Keratinocyte (primary cell): Measurements from ENCODE around the gene GOLGA2. TPM values are rescaled to one million over a fixed set of nuclear protein-coding genes. Genes with fewer than 3 reads are reported as not detected.
A peak's percentile ranks its signal among the peaks of the same experiment; 100 is the strongest.

ENCODE experiments used
- DNase-seq: peaks from one replicate; pipeline ENCODE4 v3.0.0-alpha.2; 2011; ENCODE audit warnings: low read depth, missing footprints, low spot score
- FAIRE-seq: peaks from 2 replicates; lab custom pipeline; 2011; peaks lifted over from hg19 to GRCh38; lab: Jason Lieb, UNC
- H2AFZ ChIP-seq: 2 replicates; pipeline ENCODE4 v1.6.0; 2012; ENCODE audit warnings: low read length, control low read depth, inconsistent platforms; ENCODE audit not compliant: control insufficient read depth
- H3K27ac ChIP-seq: 2 replicates; pipeline ENCODE4 v1.5.1; 2011; ENCODE audit warnings: low read length; ENCODE audit not compliant: control insufficient read depth, insufficient read depth
- H3K27me3 ChIP-seq: 3 replicates; pipeline ENCODE4 v1.6.0; 2011; ENCODE audit warnings: low read length; ENCODE audit not compliant: control insufficient read depth, insufficient read depth; ENCODE audit errors: extremely low read depth
- H3K36me3 ChIP-seq, 2 experiments: 2 replicates in 1 of 2; 3 replicates in 1 of 2; pipeline ENCODE4 v1.5.1; 2011; ENCODE audit warnings: low read length in 2 of 2, mild to moderate bottlenecking in 1 of 2; ENCODE audit not compliant: control insufficient read depth in 2 of 2, insufficient read depth in 2 of 2; ENCODE audit errors: extremely low read depth in 1 of 2
- H3K4me1 ChIP-seq: 3 replicates; pipeline ENCODE4 v1.5.1; 2011; ENCODE audit warnings: low read length; ENCODE audit not compliant: control insufficient read depth, insufficient read depth; ENCODE audit errors: extremely low read depth
- H3K4me2 ChIP-seq: 3 replicates; pipeline ENCODE4 v1.6.0; 2011; ENCODE audit warnings: low read depth, low read length; ENCODE audit not compliant: control insufficient read depth, insufficient read depth; ENCODE audit errors: extremely low read depth
- H3K4me3 ChIP-seq, 3 experiments: fragments of 200-600 bp in 1 of 3; sonication (generic) in 1 of 3; 2 replicates in 2 of 3; 3 replicates in 1 of 3; pipeline ENCODE4 v1.5.1; 2011 to 2016; ENCODE audit warnings: low read length in 3 of 3, mild to moderate bottlenecking in 3 of 3, control low read depth in 2 of 3, inconsistent platforms in 1 of 3, low read depth in 1 of 3, mixed read lengths in 1 of 3, mixed run types in 1 of 3, moderate library complexity in 1 of 3; ENCODE audit not compliant: control insufficient read depth in 2 of 3, insufficient read depth in 2 of 3; ENCODE audit errors: extremely low read depth in 1 of 3
- H3K79me2 ChIP-seq: 2 replicates; pipeline ENCODE4 v1.6.0; 2012; ENCODE audit warnings: low read length; ENCODE audit not compliant: control insufficient read depth, insufficient read depth
- H3K9ac ChIP-seq: 3 replicates; pipeline ENCODE4 v1.6.0; 2011; ENCODE audit warnings: low read length; ENCODE audit not compliant: control insufficient read depth, insufficient read depth; ENCODE audit errors: extremely low read depth
- H3K9me1 ChIP-seq: 3 replicates; pipeline ENCODE4 v1.6.0; 2011; ENCODE audit warnings: low read length; ENCODE audit not compliant: control insufficient read depth, insufficient read depth; ENCODE audit errors: extremely low read depth
- H3K9me3 ChIP-seq: 2 replicates; pipeline ENCODE4 v1.5.1; 2012; ENCODE audit warnings: low read depth, low read length; ENCODE audit not compliant: control insufficient read depth
- H4K20me1 ChIP-seq: 3 replicates; pipeline ENCODE4 v1.6.0; 2011; ENCODE audit warnings: low read length; ENCODE audit not compliant: control insufficient read depth, insufficient read depth; ENCODE audit errors: extremely low read depth
- CTCF ChIP-seq, 3 experiments: IDR thresholded peaks in 1 of 3; conservative IDR thresholded peaks in 1 of 3; optimal IDR thresholded peaks in 1 of 3; 2 replicates in 2 of 3; 3 replicates in 1 of 3; pipeline versions ENCODE3 to v1.5.1; 2011; ENCODE audit warnings: low read length in 3 of 3, mild to moderate bottlenecking in 3 of 3, moderate library complexity in 2 of 3, control low read depth in 1 of 3, inconsistent platforms in 1 of 3; ENCODE audit not compliant: insufficient read depth in 2 of 3; ENCODE audit errors: extremely low read depth in 1 of 3
- EZH2 ChIP-seq: IDR thresholded peaks from one replicate; pipeline ENCODE4 v1.6.1; 2012; ENCODE audit warnings: inconsistent platforms, mild to moderate bottlenecking, low read length, moderate library complexity
- dilution Hi-C: fragments of 300-500 bp; cut with MboI; formaldehyde crosslinking; loops from one replicate; pipeline ENCODE4 v1.7.0; 2020; ENCODE audit warnings: low sequenced_read_pairs; ENCODE audit not compliant: extremely low pct_ligation_motif_present
- polyA plus RNA-seq, 5 experiments: library from polyadenylated mRNA; depleted of rRNA in 3 of 5; stranded (reverse) in 3 of 5; stranded (forward) in 1 of 5; unstranded in 1 of 5; fragments of >200 nt; gene quantifications; 1 replicate in 1 of 5; 2 replicates in 3 of 5; 3 replicates in 1 of 5; pipeline versions ENCODE4 v1.2.1 to v1.2.3, GENCODE V29; 2011 to 2012; ENCODE audit warnings: missing spikeins in 2 of 5, low read depth in 1 of 5, low replicate concordance in 1 of 5

GOLGA2 gene
- polyA plus RNA-seq, 1 donor (not counting 4 experiments of a cell fraction or from before 2014, with no cell fraction given), result 41.6 TPM

- H3K4me3 ChIP-seq, result peak overlapping the region; percentile 85 to 99 (median 93)
- H3K4me2 ChIP-seq, result peak overlapping the region; percentile 93
- no peaks in the 10 kb centered on the region for H4K20me1 ChIP-seq
- H3K4me1 ChIP-seq, result peaks cover 28% of the 10 kb centered on the region
- peaks cover 3 to 28% of the 10 kb centered on the region in 2 experiments for H3K36me3 ChIP-seq
- DNase-seq (no peak), FAIRE-seq (no peak)
- no peak overlapping the region for H3K27ac ChIP-seq
- TF ChIP-seq CTCF (optimal IDR thresholded peaks at IDR 0.05 in 1 of 3, IDR thresholded peaks at IDR 0.05 in 1 of 3, conservative IDR thresholded peaks at IDR 0.05 in 1 of 3; ENCODE audit: extremely low read depth in 1 of 3, insufficient read depth in 2 of 3, low read length in 3 of 3) (no peak), EZH2 (no peak)
- H3K9me3 ChIP-seq, result no peaks in the 10 kb centered on the region
- dilution Hi-C loops, result no loop called here
- H2AFZ ChIP-seq, result no peak overlapping the region
- H3K9me1 ChIP-seq, result peaks cover 4% of the 10 kb centered on the region
- H3K27me3 ChIP-seq, result no peaks in the 10 kb centered on the region
- peaks cover 36% of the 10 kb centered on the region for H3K79me2 ChIP-seq
- peak overlapping the region; percentile 94 for H3K9ac ChIP-seq
These were observed 48.0 kb upstream of the GOLGA2 start for GRCh38 chr9:128323791-128324190.

GRCh38 chr9:128323212-128323730, 47.5 kb upstream of the GOLGA2 start:
- H3K27ac ChIP-seq, result peak overlapping the region; percentile 95
- DNase-seq (no peak), FAIRE-seq (no peak)
- H3K9me1 ChIP-seq, result peaks cover 4% of the 10 kb centered on the region
- H3K9ac ChIP-seq, result peak overlapping the region; percentile 94
- H3K27me3 ChIP-seq, result no peaks in the 10 kb centered on the region
- H2AFZ ChIP-seq, result peak overlapping the region; percentile 100
- peak overlapping the region; percentile 93 for H3K4me2 ChIP-seq
- H3K4me3 ChIP-seq, result peak overlapping the region; percentile 85 to 99 (median 93)
- H3K9me3 ChIP-seq, result no peaks in the 10 kb centered on the region
- H3K4me1 ChIP-seq, result peaks cover 23% of the 10 kb centered on the region
- peaks cover 3 to 23% of the 10 kb centered on the region in 2 experiments for H3K36me3 ChIP-seq
- peaks cover 36% of the 10 kb centered on the region for H3K79me2 ChIP-seq
- dilution Hi-C loops, result no loop called here
- TF ChIP-seq EZH2 (no peak), CTCF (optimal IDR thresholded peaks at IDR 0.05 in 1 of 3, IDR thresholded peaks at IDR 0.05 in 1 of 3, conservative IDR thresholded peaks at IDR 0.05 in 1 of 3; ENCODE audit: extremely low read depth in 1 of 3, insufficient read depth in 2 of 3, low read length in 3 of 3) (no peak)
- no peaks in the 10 kb centered on the region for H4K20me1 ChIP-seq
